ENCODE results near the gene KRTAP5-3.
"Not testable (repeated sequence)": the region's sequence is repeated elsewhere in the genome, so short reads cannot be mapped to it uniquely, and the experiment has no call there.

KRTAP5-3 gene

GRCh38 chr11:1589191-1589963 lies 18.9 kb downstream of the KRTAP5-3 start:
- TF ChIP-seq SETDB1 (IDR thresholded peaks at IDR 0.05; ENCODE audit: insufficient read length, low read length), result peak; percentile 77
- TF ChIP-seq TRIM28 (IDR thresholded peaks at IDR 0.05; ENCODE audit: borderline replicate concordance, low read length), result peak; percentile 93; the same call in 1 of the 2 replicates
- not testable (repeated sequence) for H3K27ac ChIP-seq (ENCODE audit: extremely low read depth, low read depth, low read length); H3K4me1 ChIP-seq (ENCODE audit: control insufficient read depth, insufficient read depth, low read length); H3K9me3 ChIP-seq (ENCODE audit: control insufficient read depth, insufficient read depth, low read depth, low read length); H3K36me3 ChIP-seq (ENCODE audit: control insufficient read depth in 2 of 2, insufficient read depth in 1 of 2, low read length in 2 of 2); H3K4me3 ChIP-seq (ENCODE audit: low read depth, low read length)
- ChIA-PET CTCF (interaction anchor here (0.8 to 1.8 kb wide), 4 partner anchors 9 to 43 kb away, joined by 3 to 12 read pairs (median 7); partner anchors contain the start of gene KRTAP5-2), POLR2A (interaction anchor here (1.2 kb wide), 1 partner anchor 11 kb away, joined by 5 read pairs; no protein-coding TSS in a partner anchor)

- Histone ChIP-seq H3K9me3 (ENCODE audit: control insufficient read depth, insufficient read depth, low read depth, low read length) (no peaks in the 10 kb centered on the region), H3K4me1 (ENCODE audit: control insufficient read depth, insufficient read depth, low read length) (no peaks in the 10 kb centered on the region), H3K27ac (ENCODE audit: extremely low read depth, low read depth, low read length) (no peak overlapping the region), H3K36me3 (ENCODE audit: control insufficient read depth in 2 of 2, insufficient read depth in 1 of 2, low read length in 2 of 2) (no peaks in the 10 kb centered on the region), H3K4me3 (ENCODE audit: low read depth, low read length) (no peak overlapping the region)
- no peak for TF ChIP-seq ZNF350 (tag by site-specific recombination; IDR thresholded peaks at IDR 0.05)
- no peak for TF ChIP-seq ZNF645 (tag by site-specific recombination; IDR thresholded peaks at IDR 0.05)
- TF ChIP-seq ZNF266 (tag by site-specific recombination; IDR thresholded peaks at IDR 0.05; ENCODE audit: low read depth), result no peak
- TF ChIP-seq ZNF23 (tag by site-specific recombination; IDR thresholded peaks at IDR 0.05; ENCODE audit: borderline replicate concordance), result no peak
- TF ChIP-seq KLF8 (tag by site-specific recombination; IDR thresholded peaks at IDR 0.05), result no peak
- no peak for TF ChIP-seq ZNF133 (tag by site-specific recombination; IDR thresholded peaks at IDR 0.05)
- TF ChIP-seq ZNF132 (tag by site-specific recombination; IDR thresholded peaks at IDR 0.05; ENCODE audit: borderline replicate concordance), result no peak
- no peak for TF ChIP-seq ZNF530 (tag by site-specific recombination; IDR thresholded peaks at IDR 0.05; ENCODE audit: low read depth)
- no peak for TF ChIP-seq ZNF548 (tag by site-specific recombination; IDR thresholded peaks at IDR 0.05)
- TF ChIP-seq ZNF610 (tag by site-specific recombination; IDR thresholded peaks at IDR 0.05; ENCODE audit: borderline replicate concordance), result no peak
- TF ChIP-seq ZFP41 (tag by site-specific recombination; IDR thresholded peaks at IDR 0.05; ENCODE audit: borderline replicate concordance), result no peak
- no peak for TF ChIP-seq OSR2 (tag by site-specific recombination; IDR thresholded peaks at IDR 0.05)
- no peak for TF ChIP-seq PRDM6 (tag by site-specific recombination; IDR thresholded peaks at IDR 0.05)
- TF ChIP-seq ZNF629 (tag by site-specific recombination; IDR thresholded peaks at IDR 0.05), result no peak
- CTCF ChIA-PET, result interaction anchor here (1.3 kb wide), 1 partner anchor 8 kb away, joined by 3 read pairs; no protein-coding TSS in a partner anchor
- POLR2A ChIA-PET, result no interaction called here
Measured at GRCh38 chr11:1586699-1587098, 21.6 kb downstream of the KRTAP5-3 start.

GRCh38 chr11:1584661-1585370 lies 23.4 kb downstream of the KRTAP5-3 start, which contains the start of gene KRTAP5-1:
TSS of gene KRTAP5-1 (minus strand) at chr11:1585283. CDS start at chr11:1585249, 34 bp downstream.
- H3K4me1 ChIP-seq (ENCODE audit: control insufficient read depth, insufficient read depth, low read length); H3K9me3 ChIP-seq (ENCODE audit: control insufficient read depth, insufficient read depth, low read depth, low read length); H3K27ac ChIP-seq (ENCODE audit: extremely low read depth, low read depth, low read length); H3K4me3 ChIP-seq (ENCODE audit: low read depth, low read length); H3K36me3 ChIP-seq (ENCODE audit: control insufficient read depth in 2 of 2, insufficient read depth in 1 of 2, low read length in 2 of 2); POLR2A ChIA-PET: not testable (repeated sequence)
- peak; percentile 59 for TF ChIP-seq GLIS1 (tag by site-specific recombination; IDR thresholded peaks at IDR 0.05)
- CTCF ChIA-PET, result interaction anchor here (0.7 kb wide), 1 partner anchor 50 kb away, joined by 3 read pairs; no protein-coding TSS in a partner anchor

Measured in HEK293 (cell line).